ENCODE results near the gene TNRC6C.

GRCh38 chr17:78110363-78111015, 152.0 kb downstream of the TNRC6C start:
- TF ChIP-seq POLR2A (IDR thresholded peaks at IDR 0.05; ENCODE audit: low read length), result no peak
- no peak for TF ChIP-seq GATA1 (IDR thresholded peaks at IDR 0.05; ENCODE audit: low read depth, low read length)

Data from erythroblast (primary cell).